ENCODE measurements around the gene ZNF681.

GRCh38 chr19:23770672-23771250 lies 12.1 kb upstream of the ZNF681 start:
- TF ChIP-seq CTCF (conservative IDR thresholded peaks at IDR 0.05 in 1 of 2, IDR thresholded peaks at IDR 0.05 in 1 of 2; ENCODE audit: extremely low read depth in 1 of 2, insufficient read depth in 1 of 2, low read depth in 1 of 2, low read length in 2 of 2), result no peak
- no peak for TF ChIP-seq EZH2 (IDR thresholded peaks at IDR 0.05; ENCODE audit: borderline replicate concordance, low read length)
